HUES64 (cell line): ENCODE data around the gene MRPL9.
"Not testable (repeated sequence)": the region's sequence is repeated elsewhere in the genome, so short reads cannot be mapped to it uniquely, and the experiment has no call there.

Experiments
- H3K27ac ChIP-seq: 2 replicates; pipeline ENCODE4 v1.7.0; 2013; ENCODE audit warnings: low read depth, low read length, inconsistent platforms
- H3K27me3 ChIP-seq: 2 replicates; pipeline ENCODE4 v1.6.1; 2013; ENCODE audit warnings: mild to moderate bottlenecking, low read length; ENCODE audit not compliant: insufficient read depth
- H3K36me3 ChIP-seq: 2 replicates; pipeline ENCODE4 v1.6.1; 2013; ENCODE audit warnings: mild to moderate bottlenecking, low read length; ENCODE audit not compliant: insufficient read depth
- H3K4me1 ChIP-seq: 2 replicates; pipeline ENCODE4 v1.6.1; 2013; ENCODE audit warnings: mild to moderate bottlenecking, low read length, moderate library complexity; ENCODE audit not compliant: insufficient read depth
- H3K4me3 ChIP-seq: 2 replicates; pipeline ENCODE4 v1.5.1; 2013; ENCODE audit warnings: mild to moderate bottlenecking, low read length, moderate library complexity
- H3K9ac ChIP-seq: 2 replicates; pipeline ENCODE4 v1.6.1; 2013; ENCODE audit warnings: mild to moderate bottlenecking, low read depth, low read length
- H3K9me3 ChIP-seq: 2 replicates; pipeline ENCODE4 v1.6.1; 2013; ENCODE audit warnings: low read depth, low read length; ENCODE audit not compliant: insufficient read depth
- WGBS: fragments of 150-250, 120-280 bp; methylation state at CpG from one replicate; pipeline ENCODE4 v1.1.7; 2013; ENCODE audit warnings: missing lambda C conversion rate; 5-methylcytosine and 5-hydroxymethylcytosine counted together

The MRPL9 gene

GRCh38 chr1:151763990-151764389 is 694 bp upstream of the MRPL9 start:
- Histone ChIP-seq H3K9ac (peak overlapping the region; percentile 92), H3K27ac (peak overlapping the region; percentile 12), H3K27me3 (no peaks in the 10 kb centered on the region), H3K9me3 (no peaks in the 10 kb centered on the region), H3K36me3 (peaks cover 31% of the 10 kb centered on the region), H3K4me1 (peaks cover 13% of the 10 kb centered on the region), H3K4me3 (peak overlapping the region; percentile 95)
- WGBS: 78% methylated on average over 10 of the region's 10 CpGs

GRCh38 chr1:151760597-151761385 is 2.5 kb downstream of the MRPL9 start:
- H3K36me3 ChIP-seq: peaks cover 44% of the 10 kb centered on the region
- H3K9me3 ChIP-seq: no peaks in the 10 kb centered on the region
- H3K4me3 ChIP-seq: no peak overlapping the region
- H3K27ac ChIP-seq: no peak overlapping the region
- H3K4me1 ChIP-seq: peaks cover 13% of the 10 kb centered on the region
- 84% methylated on average over 4 of the region's 7 CpGs for WGBS
- H3K27me3 ChIP-seq: no peaks in the 10 kb centered on the region
- H3K9ac ChIP-seq: no peak overlapping the region

- Histone ChIP-seq H3K27ac (no peak overlapping the region), H3K27me3 (no peaks in the 10 kb centered on the region), H3K4me1 (peaks cover 11% of the 10 kb centered on the region), H3K4me3 (no peak overlapping the region), H3K36me3 (peaks cover 44% of the 10 kb centered on the region), H3K9ac (no peak overlapping the region), H3K9me3 (no peaks in the 10 kb centered on the region)
Observed at GRCh38 chr1:151759241-151759640, 4.1 kb downstream of the MRPL9 start.

- Histone ChIP-seq H3K4me3 (no peak overlapping the region), H3K9ac (no peak overlapping the region), H3K27me3 (no peaks in the 10 kb centered on the region), H3K4me1 (no peaks in the 10 kb centered on the region), H3K9me3 (no peaks in the 10 kb centered on the region), H3K36me3 (peaks cover 34% of the 10 kb centered on the region), H3K27ac (no peak overlapping the region)
- WGBS: 96% methylated on average over 1 of the region's 1 CpG
Observed at GRCh38 chr1:151756291-151756690, 7.0 kb downstream of the MRPL9 start.

- Histone ChIP-seq H3K27me3 (peaks cover 21% of the 10 kb centered on the region), H3K9me3 (peaks cover 19% of the 10 kb centered on the region), H3K27ac (no peak overlapping the region), H3K9ac (no peak overlapping the region), H3K36me3 (no peaks in the 10 kb centered on the region), H3K4me3 (no peak overlapping the region), H3K4me1 (no peaks in the 10 kb centered on the region)
- WGBS: 92% methylated on average over 4 of the region's 4 CpGs
Observed at GRCh38 chr1:151741516-151741915, 21.8 kb downstream of the MRPL9 start.

- H3K36me3 ChIP-seq: no peaks in the 10 kb centered on the region
- H3K27me3 ChIP-seq: peaks cover 16% of the 10 kb centered on the region
- H3K9me3 ChIP-seq: peaks cover 19% of the 10 kb centered on the region
- H3K4me1 ChIP-seq: no peaks in the 10 kb centered on the region
- H3K4me3 ChIP-seq: no peak overlapping the region
- WGBS: 93% methylated on average over 3 of the region's 3 CpGs
- no peak overlapping the region for H3K9ac ChIP-seq
- H3K27ac ChIP-seq: no peak overlapping the region
Observed at GRCh38 chr1:151739590-151740355, 23.5 kb downstream of the MRPL9 start.

GRCh38 chr1:151737479-151737878 is 25.8 kb downstream of the MRPL9 start:
- no peaks in the 10 kb centered on the region for H3K4me1 ChIP-seq
- H3K9ac ChIP-seq: no peak overlapping the region
- H3K36me3 ChIP-seq: no peaks in the 10 kb centered on the region
- H3K27me3 ChIP-seq: no peaks in the 10 kb centered on the region
- H3K27ac ChIP-seq: no peak overlapping the region; the same call in 1 of the 2 replicates
- peaks cover 19% of the 10 kb centered on the region for H3K9me3 ChIP-seq
- H3K4me3 ChIP-seq: no peak overlapping the region

GRCh38 chr1:151737026-151737425 is 26.3 kb downstream of the MRPL9 start:
- 64% methylated on average over 2 of the region's 2 CpGs for WGBS
- peaks cover 19% of the 10 kb centered on the region for H3K9me3 ChIP-seq
- H3K36me3 ChIP-seq: no peaks in the 10 kb centered on the region
- no peak overlapping the region for H3K9ac ChIP-seq
- no peaks in the 10 kb centered on the region for H3K27me3 ChIP-seq
- H3K4me1 ChIP-seq: no peaks in the 10 kb centered on the region
- H3K27ac ChIP-seq: no peak overlapping the region; the same call in 1 of the 2 replicates
- no peak overlapping the region for H3K4me3 ChIP-seq

GRCh38 chr1:151733995-151734394 is 29.3 kb downstream of the MRPL9 start:
- H3K4me3 ChIP-seq, H3K27ac ChIP-seq, H3K9ac ChIP-seq, H3K36me3 ChIP-seq, H3K4me1 ChIP-seq, H3K27me3 ChIP-seq: not testable (repeated sequence)
- peaks cover 19% of the 10 kb centered on the region for H3K9me3 ChIP-seq
- 90% methylated on average over 9 of the region's 9 CpGs for WGBS

GRCh38 chr1:151733126-151733525 is 30.2 kb downstream of the MRPL9 start:
- WGBS: 94% methylated on average over 3 of the region's 3 CpGs
- no peaks in the 10 kb centered on the region for H3K36me3 ChIP-seq
- no peak overlapping the region for H3K4me3 ChIP-seq
- no peak overlapping the region for H3K9ac ChIP-seq
- H3K4me1 ChIP-seq: peaks cover 9% of the 10 kb centered on the region; the same call in 1 of the 2 replicates
- no peak overlapping the region for H3K27ac ChIP-seq
- H3K27me3 ChIP-seq: no peaks in the 10 kb centered on the region
- peaks cover 15% of the 10 kb centered on the region for H3K9me3 ChIP-seq

GRCh38 chr1:151729966-151730291 is 33.4 kb downstream of the MRPL9 start:
- peaks cover 4% of the 10 kb centered on the region; the same call in 1 of the 2 replicates for H3K27me3 ChIP-seq
- peaks cover 15% of the 10 kb centered on the region for H3K4me1 ChIP-seq
- H3K9ac ChIP-seq: no peak overlapping the region
- H3K27ac ChIP-seq: no peak overlapping the region
- no peaks in the 10 kb centered on the region for H3K36me3 ChIP-seq
- H3K9me3 ChIP-seq: no peaks in the 10 kb centered on the region
- 97% methylated on average over 4 of the region's 4 CpGs for WGBS
- H3K4me3 ChIP-seq: no peak overlapping the region
